Pancreas (tissue), 10 donors: ENCODE data around the gene TTYH1. TPM values are rescaled to one million over a fixed set of nuclear protein-coding genes. Genes with fewer than 3 reads are reported as not detected.

Experiments
- ATAC-seq, 4 donors: fragments of 200-7000 bp; cut with Tn5 transposase; one replicate each; pipeline versions ENCODE4 v1.8.0 to v1.9.1; 2020; ENCODE audit warnings: mild to moderate bottlenecking in 4 of 4, moderate library complexity in 4 of 4
- DNase-seq, 6 donors: peaks; one replicate each; pipeline ENCODE4 v3.0.0-alpha.2; 2020
- FAIRE-seq: peaks from 2 replicates; lab custom pipeline; 2012; peaks lifted over from hg19 to GRCh38; lab: Jason Lieb, UNC
- H3K27ac ChIP-seq, 4 donors: fragments of 200-600 bp; sonication (generic); 1 replicate in 3 of 4; 2 replicates in 1 of 4; pipeline versions ENCODE4 v1.5.0 to v1.8.0; 2020
- H3K27me3 ChIP-seq, 4 donors: fragments of 200-600 bp; one replicate each; pipeline ENCODE4 v1.8.0; 2021
- H3K36me3 ChIP-seq, 3 donors: fragments of 200-600 bp; sonication (generic) in 1 of 3; one replicate each; pipeline versions ENCODE4 v1.5.0 to v1.8.0; 2020 to 2021
- H3K4me1 ChIP-seq, 3 donors: fragments of 200-600 bp; one replicate each; pipeline ENCODE4 v1.8.0; 2021
- H3K4me3 ChIP-seq, 4 donors: fragments of 200-600 bp; sonication (generic) in 2 of 4; one replicate each; pipeline versions ENCODE4 v1.5.0 to v1.8.0; 2020 to 2021
- H3K9me3 ChIP-seq, 4 donors: fragments of 200-600 bp; one replicate each; pipeline ENCODE4 v1.8.0; 2021
- CTCF ChIP-seq, 4 donors: fragments of 200-600 bp; sonication (generic) in 3 of 4; IDR thresholded peaks; one replicate each; pipeline versions ENCODE4 v1.5.0 to v1.8.0; 2021; ENCODE audit warnings: antibody characterized with exemption in 4 of 4
- WGBS, 2 donors: extraction: QIAGEN DNeasy Blood & Tissue Kit; methylation state at CpG; one replicate each; pipeline ENCODE4 v1.1.7; 2013; 5-methylcytosine and 5-hydroxymethylcytosine counted together
- intact Hi-C, 3 donors: fragments of 100-400 bp; cut with DNase I; formaldehyde crosslinking; loops; one replicate each; pipeline versions ENCODE4 v1.11.1 to v1.14.2; 2022
- polyA plus RNA-seq, 2 donors: library from polyadenylated mRNA; stranded (reverse); fragments of 200-250 nt; gene quantifications; one replicate each; pipeline ENCODE4 v1.2.3, GENCODE V29; 2013
- total RNA-seq, 6 donors: library from RNA; stranded (reverse); fragmentation: NEBNext Ultra II Directional in 4 of 6; extraction: Animal tissue kit (Norgen Biotek cat#: 25700) in 4 of 6; gene quantifications; one replicate each; pipeline versions ENCODE4 v1.2.1 to v1.2.4, GENCODE V29; 2021 to 2023
- donor health status: healthy with polysubstance abuse.
- donor health status: DM: no; HTN: no; CAD: no; lungs with moderate emphysema.
- donor health status: DM: no; HTN: no; CAD: no.
- donor health status: control.
- donor health status: control.
- donor health status: Bipolar disorder and iron deficiency.
- donor health status: DM: yes; HTN: yes; CAD: no.
- donor health status: DM: no; HTN: no; CAD: no.
- donor health status: DM: no; HTN: no; CAD: no.
- donor health status: DM: yes; HTN: yes; CAD: no.

TTYH1 gene
- total and polyA plus RNA-seq, 8 donors: 20.8 to 78.0 (median 27.0) TPM

- Histone ChIP-seq H3K27ac (no peak overlapping the region), H3K27me3 (peaks cover 0 to 13% (median 0%) of the 10 kb centered on the region in 4 donors), H3K36me3 (no peaks in the 10 kb centered on the region), H3K4me3 (no peak overlapping the region), H3K4me1 (no peaks in the 10 kb centered on the region), H3K9me3 (no peaks in the 10 kb centered on the region)
- WGBS, 2 donors: 19 to 34% methylated on average over 7 of the region's 7 CpGs
- peak; percentile 27 to 65 (median 54) for TF ChIP-seq CTCF (IDR thresholded peaks at IDR 0.05)
- intact Hi-C loops: no loop called here
- ATAC-seq: peak in 3 of 4 donors; percentile 50 to 69 (median 65)
- peak in 4 of 6 donors; percentile 21 to 47 (median 42) for DNase-seq
- FAIRE-seq: no peak
Observed at GRCh38 chr19:54390942-54391577, 24.2 kb upstream of the TTYH1 start.

GRCh38 chr19:54391589-54392061 lies 23.6 kb upstream of the TTYH1 start:
- Histone ChIP-seq H3K4me1 (no peaks in the 10 kb centered on the region), H3K27ac (no peak overlapping the region), H3K36me3 (no peaks in the 10 kb centered on the region), H3K4me3 (no peak overlapping the region), H3K9me3 (no peaks in the 10 kb centered on the region), H3K27me3 (peaks cover 0 to 13% (median 0%) of the 10 kb centered on the region in 4 donors)
- TF ChIP-seq CTCF (IDR thresholded peaks at IDR 0.05): no peak
- FAIRE-seq: no peak
- 32 to 35% methylated on average over 4 of the region's 4 CpGs for WGBS, 2 donors
- intact Hi-C loops: no loop called here
- peak in 1 of 4 donors; percentile 27 for ATAC-seq
- no peak for DNase-seq

GRCh38 chr19:54392105-54392504 lies 23.2 kb upstream of the TTYH1 start:
- DNase-seq: no peak
- H3K27ac ChIP-seq: no peak overlapping the region
- intact Hi-C loops: no loop called here
- no peak for TF ChIP-seq CTCF (IDR thresholded peaks at IDR 0.05)
- H3K27me3 ChIP-seq: peaks cover 0 to 9% (median 0%) of the 10 kb centered on the region in 4 donors
- no peak for ATAC-seq
- 76 to 77% methylated on average over 5 of the region's 5 CpGs for WGBS, 2 donors
- H3K4me3 ChIP-seq: no peak overlapping the region
- no peaks in the 10 kb centered on the region for H3K36me3 ChIP-seq
- no peak for FAIRE-seq
- H3K4me1 ChIP-seq: no peaks in the 10 kb centered on the region
- no peaks in the 10 kb centered on the region for H3K9me3 ChIP-seq

GRCh38 chr19:54393381-54393780 lies 21.9 kb upstream of the TTYH1 start:
- FAIRE-seq: no peak
- no peak for DNase-seq

More at GRCh38 chr19:54393381-54393780, 21.9 kb upstream of the TTYH1 start:
- peaks cover 0 to 9% (median 0%) of the 10 kb centered on the region in 4 donors for H3K27me3 ChIP-seq
- ATAC-seq: no peak
- no peaks in the 10 kb centered on the region for H3K4me1 ChIP-seq
- H3K36me3 ChIP-seq: no peaks in the 10 kb centered on the region
- H3K27ac ChIP-seq: no peak overlapping the region
- WGBS, 2 donors: 72 to 79% methylated on average over 16 of the region's 16 CpGs
- intact Hi-C loops: no loop called here
- no peaks in the 10 kb centered on the region for H3K9me3 ChIP-seq
- no peak for TF ChIP-seq CTCF (IDR thresholded peaks at IDR 0.05)
- H3K4me3 ChIP-seq: no peak overlapping the region
